MM.1S (cell line): ENCODE results near the gene AVP.

Experiments
- DNase-seq: peaks from one replicate; pipeline ENCODE4 v3.0.0-alpha.2; 2015
- H2AFZ ChIP-seq: fragments of 300-600 bp; sonication (generic); 2 replicates; pipeline ENCODE4 v1.6.0; 2016; ENCODE audit warnings: antibody characterized with exemption, low read length
- H3F3A ChIP-seq: fragments of 300-600 bp; sonication (generic); 2 replicates; pipeline ENCODE4 v1.6.1; 2016; ENCODE audit warnings: mild to moderate bottlenecking, antibody characterized with exemption, low read length, moderate library complexity, mixed read lengths; ENCODE audit not compliant: insufficient read depth
- H3K27ac ChIP-seq: fragments of 300-600 bp; sonication (generic); 2 replicates; pipeline ENCODE4 v1.5.1; 2016; ENCODE audit warnings: mild to moderate bottlenecking, low read length
- H3K27me3 ChIP-seq: fragments of 300-600 bp; sonication (generic); replicated peaks from 2 replicates; pipeline ENCODE4 v1.6.0; 2016; ENCODE audit warnings: low read length; ENCODE audit not compliant: insufficient read depth
- H3K36me3 ChIP-seq: fragments of 300-600 bp; sonication (generic); replicated peaks from 2 replicates; pipeline ENCODE4 v1.6.1; 2016; ENCODE audit warnings: mild to moderate bottlenecking, low read length, mixed read lengths; ENCODE audit not compliant: insufficient read depth
- H3K4me1 ChIP-seq: fragments of 300-600 bp; sonication (generic); 2 replicates; pipeline ENCODE4 v1.6.1; 2016; ENCODE audit warnings: low read length, mixed read lengths
- H3K4me2 ChIP-seq: fragments of 300-600 bp; sonication (generic); 2 replicates; pipeline ENCODE4 v1.6.0; 2016; ENCODE audit warnings: low read depth, low read length
- H3K4me3 ChIP-seq: fragments of 300-600 bp; sonication (generic); 2 replicates; pipeline ENCODE4 v1.5.1; 2016; ENCODE audit warnings: low read length, mixed read lengths
- H3K79me2 ChIP-seq: fragments of 300-600 bp; sonication (generic); 2 replicates; pipeline ENCODE4 v1.6.1; 2016; ENCODE audit warnings: mixed run types, low read length, mixed read lengths
- H3K9ac ChIP-seq: fragments of 300-600 bp; sonication (generic); 2 replicates; pipeline ENCODE4 v1.6.1; 2016; ENCODE audit warnings: low read length, mixed read lengths
- H3K9me2 ChIP-seq: fragments of 300-600 bp; sonication (generic); replicated peaks from 2 replicates; pipeline ENCODE4 v1.6.1; 2016; ENCODE audit warnings: mild to moderate bottlenecking, low read length, mixed read lengths; ENCODE audit not compliant: insufficient read depth
- H3K9me3 ChIP-seq: fragments of 300-600 bp; sonication (generic); replicated peaks from 2 replicates; pipeline ENCODE4 v1.6.1; 2016; ENCODE audit warnings: mild to moderate bottlenecking, low read length, mixed read lengths; ENCODE audit not compliant: insufficient read depth
- H4K20me1 ChIP-seq: fragments of 300-600 bp; sonication (generic); 2 replicates; pipeline ENCODE4 v1.6.1; 2016; ENCODE audit warnings: mild to moderate bottlenecking, low read length, moderate library complexity, mixed read lengths; ENCODE audit not compliant: insufficient read depth
- CTCF ChIP-seq: fragments of 300-600 bp; sonication (generic); IDR thresholded peaks from 2 replicates; pipeline ENCODE4 v1.5.1; 2016; ENCODE audit warnings: antibody characterized with exemption, low read length, mixed read lengths
- EZH2 ChIP-seq: fragments of 300-600 bp; sonication (generic); optimal IDR thresholded peaks from 2 replicates; pipeline ENCODE3; 2017; ENCODE audit warnings: low read depth, mild to moderate bottlenecking, antibody characterized with exemption, low read length, mixed read lengths
- EZH2phosphoT487 ChIP-seq: fragments of 300-600 bp; sonication (generic); IDR thresholded peaks from 2 replicates; pipeline ENCODE4 v1.6.1; 2018; ENCODE audit warnings: antibody characterized with exemption, low read length

Gene AVP

GRCh38 chr20:3045816-3046676, 38.5 kb downstream of the AVP start, which contains the start of gene MRPS26:
Gene MRPS26, plus strand, starts transcription at chr20:3046052. Its CDS starts 17 bp downstream, at chr20:3046069.
- DNase-seq: peak; percentile 92
- H3K4me3 ChIP-seq: peak within 1 kb of the TSS; percentile 99
- H3K9ac ChIP-seq: peak within 1 kb of the TSS; percentile 81
- H4K20me1 ChIP-seq: no peaks in the 10 kb centered on the region
- peaks cover 7% of the 10 kb centered on the region; the same call in 1 of the 2 replicates for H3K36me3 ChIP-seq
- peaks cover 8% of the 10 kb centered on the region; the same call in 1 of the 2 replicates for H3K4me1 ChIP-seq
- H3K27ac ChIP-seq: peak within 1 kb of the TSS; percentile 44; the same call in 1 of the 2 replicates
- TF ChIP-seq EZH2phosphoT487 (no peak), CTCF (no peak), EZH2 (no peak)
- no peaks in the 10 kb centered on the region for H3K27me3 ChIP-seq
- H3K9me3 ChIP-seq: no peaks in the 10 kb centered on the region
- no peaks in the 10 kb centered on the region for H3K9me2 ChIP-seq
- H2AFZ ChIP-seq: peak within 1 kb of the TSS; percentile 97
- H3K79me2 ChIP-seq: peaks cover 16% of the 10 kb centered on the region
- H3K4me2 ChIP-seq: peak within 1 kb of the TSS; percentile 85
- H3F3A ChIP-seq: peaks cover 5% of the 10 kb centered on the region

- H3K9me2 ChIP-seq: no peaks in the 10 kb centered on the region
- H3K4me3 ChIP-seq: peak overlapping the region; percentile 99
- DNase-seq: peak; percentile 67
- H3K4me1 ChIP-seq: 0 out of 2 replicates have a peak, but pooled peaks cover under 1% of the 10 kb centered on the region
- H3K9ac ChIP-seq: peak overlapping the region; percentile 81
- H3K79me2 ChIP-seq: peaks cover 16% of the 10 kb centered on the region
- H3K9me3 ChIP-seq: no peaks in the 10 kb centered on the region
- H3K27me3 ChIP-seq: no peaks in the 10 kb centered on the region
- TF ChIP-seq CTCF: no peak
- no peaks in the 10 kb centered on the region; the same call in 1 of the 2 replicates for H3F3A ChIP-seq
- H3K27ac ChIP-seq: peak overlapping the region; percentile 44; the same call in 1 of the 2 replicates
- peak overlapping the region; percentile 85 for H3K4me2 ChIP-seq
- no peaks in the 10 kb centered on the region for H4K20me1 ChIP-seq
- peaks cover 7% of the 10 kb centered on the region; the same call in 1 of the 2 replicates for H3K36me3 ChIP-seq
- peak overlapping the region; percentile 97 for H2AFZ ChIP-seq
These were observed 39.3 kb downstream of the AVP start for GRCh38 chr20:3045042-3045815.

- DNase-seq: no peak
- H3K4me2 ChIP-seq: peak overlapping the region; percentile 85; the same call in 1 of the 2 replicates
- H3K9me2 ChIP-seq: no peaks in the 10 kb centered on the region
- no peaks in the 10 kb centered on the region for H3K27me3 ChIP-seq
- no peak overlapping the region for H3K4me3 ChIP-seq
- H3K79me2 ChIP-seq: peaks cover 16% of the 10 kb centered on the region
- H4K20me1 ChIP-seq: no peaks in the 10 kb centered on the region
- TF ChIP-seq CTCF (no peak), EZH2phosphoT487 (no peak), EZH2 (no peak)
- H2AFZ ChIP-seq: no peak overlapping the region
- H3F3A ChIP-seq: no peaks in the 10 kb centered on the region
- H3K36me3 ChIP-seq: peaks cover 7% of the 10 kb centered on the region; the same call in 1 of the 2 replicates
- H3K9ac ChIP-seq: no peak overlapping the region
- no peaks in the 10 kb centered on the region for H3K4me1 ChIP-seq
- no peak overlapping the region for H3K27ac ChIP-seq
- H3K9me3 ChIP-seq: no peaks in the 10 kb centered on the region
These were observed 40.1 kb downstream of the AVP start for GRCh38 chr20:3044336-3044965.
